Peyer's patch (tissue), 4 donors: Measurements from ENCODE around the gene ANAPC16.

ENCODE experiments used
- POLR2A ChIP-seq, 2 donors: fragments of 450-650 bp; IDR thresholded peaks; one replicate each; pipeline ENCODE4 v1.5.1; 2017; ENCODE audit warnings: antibody characterized with exemption in 2 of 2, mild to moderate bottlenecking in 2 of 2, moderate library complexity in 2 of 2
- TF ChIP-seq, protein P1 (sequence below), 6 experiments: fragments of 450-650 bp in 4 of 6; fragments of 200-600 bp in 2 of 6; sonication (generic) in 1 of 6; IDR thresholded peaks; one replicate each; pipeline ENCODE4 v1.5.1; 2017 to 2019; ENCODE audit warnings: antibody characterized with exemption in 6 of 6, mild to moderate bottlenecking in 3 of 6, moderate library complexity in 1 of 6

DNA sequence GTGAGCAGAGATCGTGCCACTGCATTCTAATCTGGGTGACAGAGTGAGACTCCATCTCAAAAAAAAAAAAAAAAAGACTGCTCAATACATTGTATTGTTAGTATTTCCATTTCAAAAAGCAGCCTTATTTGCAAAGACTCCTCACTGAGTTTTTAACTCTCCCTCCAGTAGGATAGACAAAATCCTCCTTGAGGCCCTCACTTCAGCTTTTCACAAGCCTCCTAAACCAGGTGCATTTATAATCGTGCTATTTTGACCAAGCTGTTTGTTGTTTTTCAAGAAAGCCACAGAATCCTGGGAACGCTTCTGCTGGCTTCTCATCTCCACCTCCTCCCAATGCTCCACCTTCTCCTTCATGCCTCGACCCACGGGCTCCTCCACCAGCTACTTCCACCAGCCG lies 51.6 kb downstream of the ANAPC16 start:
- TF ChIP-seq, protein P1, sequence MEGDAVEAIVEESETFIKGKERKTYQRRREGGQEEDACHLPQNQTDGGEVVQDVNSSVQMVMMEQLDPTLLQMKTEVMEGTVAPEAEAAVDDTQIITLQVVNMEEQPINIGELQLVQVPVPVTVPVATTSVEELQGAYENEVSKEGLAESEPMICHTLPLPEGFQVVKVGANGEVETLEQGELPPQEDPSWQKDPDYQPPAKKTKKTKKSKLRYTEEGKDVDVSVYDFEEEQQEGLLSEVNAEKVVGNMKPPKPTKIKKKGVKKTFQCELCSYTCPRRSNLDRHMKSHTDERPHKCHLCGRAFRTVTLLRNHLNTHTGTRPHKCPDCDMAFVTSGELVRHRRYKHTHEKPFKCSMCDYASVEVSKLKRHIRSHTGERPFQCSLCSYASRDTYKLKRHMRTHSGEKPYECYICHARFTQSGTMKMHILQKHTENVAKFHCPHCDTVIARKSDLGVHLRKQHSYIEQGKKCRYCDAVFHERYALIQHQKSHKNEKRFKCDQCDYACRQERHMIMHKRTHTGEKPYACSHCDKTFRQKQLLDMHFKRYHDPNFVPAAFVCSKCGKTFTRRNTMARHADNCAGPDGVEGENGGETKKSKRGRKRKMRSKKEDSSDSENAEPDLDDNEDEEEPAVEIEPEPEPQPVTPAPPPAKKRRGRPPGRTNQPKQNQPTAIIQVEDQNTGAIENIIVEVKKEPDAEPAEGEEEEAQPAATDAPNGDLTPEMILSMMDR (IDR thresholded peaks at IDR 0.05): no peak
- TF ChIP-seq POLR2A (IDR thresholded peaks at IDR 0.05): no peak
